Camera-type eye (tissue), 1 donor: ENCODE measurements around the gene PXYLP1. TPM values are rescaled to one million over a fixed set of nuclear protein-coding genes. Genes with fewer than 3 reads are reported as not detected.

ENCODE experiments used
- total RNA-seq: library from RNA; depleted of rRNA; stranded (reverse); fragments of >200 nt; gene quantifications from one replicate; pipeline ENCODE4 v1.2.3, GENCODE V29; 2014

PXYLP1 gene, protein sequence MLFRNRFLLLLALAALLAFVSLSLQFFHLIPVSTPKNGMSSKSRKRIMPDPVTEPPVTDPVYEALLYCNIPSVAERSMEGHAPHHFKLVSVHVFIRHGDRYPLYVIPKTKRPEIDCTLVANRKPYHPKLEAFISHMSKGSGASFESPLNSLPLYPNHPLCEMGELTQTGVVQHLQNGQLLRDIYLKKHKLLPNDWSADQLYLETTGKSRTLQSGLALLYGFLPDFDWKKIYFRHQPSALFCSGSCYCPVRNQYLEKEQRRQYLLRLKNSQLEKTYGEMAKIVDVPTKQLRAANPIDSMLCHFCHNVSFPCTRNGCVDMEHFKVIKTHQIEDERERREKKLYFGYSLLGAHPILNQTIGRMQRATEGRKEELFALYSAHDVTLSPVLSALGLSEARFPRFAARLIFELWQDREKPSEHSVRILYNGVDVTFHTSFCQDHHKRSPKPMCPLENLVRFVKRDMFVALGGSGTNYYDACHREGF
- total RNA-seq: 35.0 TPM

GRCh38 chr3:141231101-141231951 is at the start of gene PXYLP1:
Gene PXYLP1, plus strand, starts transcription at chr3:141231825. Its CDS starts 28,351 bp downstream, at chr3:141260176.

Other genes starting within 250 kb of the PXYLP1 start
- gene SPSB4, start 180.5 kb upstream of the PXYLP1 start, total RNA-seq: 13.7 TPM
- 136 TPM for gene ZBTB38, start 136.7 kb downstream of the PXYLP1 start, total RNA-seq